ENCODE measurements around the gene OR2M4.
A peak's percentile ranks its signal among the peaks of the same experiment; 100 is the strongest.
"Not testable (repeated sequence)": the region's sequence is repeated elsewhere in the genome, so short reads cannot be mapped to it uniquely, and the experiment has no call there.

The OR2M4 gene

GRCh38 chr1:248231117-248231516 is at the start of gene OR2M4:
Gene OR2M4 (plus strand): TSS chr1:248231417. CDS start chr1:248238929, 7,512 bp downstream.
- DNase-seq (ENCODE audit: low read depth in 2 of 2): no peak

- DNase-seq (ENCODE audit: low read depth in 2 of 2): no peak
These were observed 47.2 kb upstream of the OR2M4 start for GRCh38 chr1:248183996-248184395.

GRCh38 chr1:248187363-248187762 is 43.9 kb upstream of the OR2M4 start:
- DNase-seq (ENCODE audit: low read depth in 2 of 2): no peak

GRCh38 chr1:248189026-248189425 is 42.2 kb upstream of the OR2M4 start:
- DNase-seq (ENCODE audit: low read depth in 2 of 2): no peak

GRCh38 chr1:248194117-248194516 is 37.1 kb upstream of the OR2M4 start:
- no peak for DNase-seq (ENCODE audit: low read depth in 2 of 2)

GRCh38 chr1:248196965-248197364 is 34.3 kb upstream of the OR2M4 start, which contains the start of gene OR2M3:
Gene OR2M3 (plus strand): TSS chr1:248197265. CDS start chr1:248203068, 5,803 bp downstream.
- DNase-seq (ENCODE audit: low read depth in 2 of 2): no peak

GRCh38 chr1:248215880-248216279 is 15.3 kb upstream of the OR2M4 start:
- DNase-seq (ENCODE audit: low read depth in 2 of 2): no peak

GRCh38 chr1:248225537-248225936 is 5.7 kb upstream of the OR2M4 start:
- DNase-seq (ENCODE audit: low read depth in 2 of 2): no peak

GRCh38 chr1:248229360-248229908 is 1.8 kb upstream of the OR2M4 start:
- DNase-seq (ENCODE audit: low read depth in 2 of 2): no peak

- no peak for DNase-seq (ENCODE audit: low read depth in 2 of 2)
These were observed 8.3 kb downstream of the OR2M4 start for GRCh38 chr1:248239478-248239877.

- peak in 1 of 2 donors; percentile 2 for DNase-seq (ENCODE audit: low read depth in 2 of 2)
These were observed 12.0 kb downstream of the OR2M4 start for GRCh38 chr1:248243204-248243603.

- DNase-seq (ENCODE audit: low read depth in 2 of 2): not testable (repeated sequence)
These were observed 28.1 kb downstream of the OR2M4 start for GRCh38 chr1:248259309-248259708.

GRCh38 chr1:248268178-248268577 is 37.0 kb downstream of the OR2M4 start:
- DNase-seq (ENCODE audit: low read depth in 2 of 2): no peak

GRCh38 chr1:248273225-248273624 is 42.0 kb downstream of the OR2M4 start:
- DNase-seq (ENCODE audit: low read depth in 2 of 2): not testable (repeated sequence)

GRCh38 chr1:248277876-248278275 is 46.7 kb downstream of the OR2M4 start, which contains the start of gene OR2T33:
Gene OR2T33 (minus strand): TSS chr1:248277976. CDS start chr1:248273814, 4,162 bp downstream.
- DNase-seq (ENCODE audit: low read depth in 2 of 2): no peak

GRCh38 chr1:248288391-248288790 is 57.2 kb downstream of the OR2M4 start:
- DNase-seq (ENCODE audit: low read depth in 2 of 2): no peak
